WI38 (cell line): ENCODE measurements around the gene DUS2.
"Not testable (repeated sequence)": the region's sequence is repeated elsewhere in the genome, so short reads cannot be mapped to it uniquely, and the experiment has no call there.

Experiments used
- H3K4me3 ChIP-seq: 2 replicates; pipeline ENCODE4 v1.5.1; 2011; ENCODE audit warnings: low read depth, mild to moderate bottlenecking, control low read depth, low read length
- CTCF ChIP-seq: IDR thresholded peaks from 2 replicates; pipeline ENCODE4 v1.5.1; 2012; ENCODE audit warnings: low read depth, mild to moderate bottlenecking, control low read depth, low read length

Gene DUS2

GRCh38 chr16:68100488-68100887 lies 77.4 kb downstream of the DUS2 start:
- no peak for TF ChIP-seq CTCF
- no peak overlapping the region for H3K4me3 ChIP-seq

GRCh38 chr16:68105611-68106010 lies 82.5 kb downstream of the DUS2 start:
- H3K4me3 ChIP-seq: no peak overlapping the region

GRCh38 chr16:68107230-68107928 lies 84.3 kb downstream of the DUS2 start:
- H3K4me3 ChIP-seq: not testable (repeated sequence)

More at GRCh38 chr16:68105611-68106010, 82.5 kb downstream of the DUS2 start:
- no peak for TF ChIP-seq CTCF

GRCh38 chr16:68109156-68109555 lies 86.1 kb downstream of the DUS2 start:
- H3K4me3 ChIP-seq: not testable (repeated sequence)

GRCh38 chr16:68110611-68111010 lies 87.5 kb downstream of the DUS2 start:
- H3K4me3 ChIP-seq: not testable (repeated sequence)

- no peak for TF ChIP-seq CTCF
- no peak overlapping the region for H3K4me3 ChIP-seq
Measured at GRCh38 chr16:68111379-68111778, 88.3 kb downstream of the DUS2 start.

GRCh38 chr16:68113059-68113761 lies 90.1 kb downstream of the DUS2 start:
- H3K4me3 ChIP-seq: no peak overlapping the region
- no peak for TF ChIP-seq CTCF

- TF ChIP-seq CTCF: no peak
- no peak overlapping the region for H3K4me3 ChIP-seq
Measured at GRCh38 chr16:68113765-68114240, 90.7 kb downstream of the DUS2 start.

GRCh38 chr16:68114939-68115338 lies 91.9 kb downstream of the DUS2 start:
- not testable (repeated sequence) for H3K4me3 ChIP-seq
